ENCODE data around the gene STK32B. TPM values are rescaled to one million over a fixed set of nuclear protein-coding genes. Genes with fewer than 3 reads are reported as not detected.

Gene STK32B
- total and polyA plus RNA-seq, 2 experiments from 2014 or later: not detected

GRCh38 chr4:5447755-5448154 is 396.5 kb downstream of the STK32B start:
- no peaks in the 10 kb centered on the region for H3K36me3 ChIP-seq
- H3K27me3 ChIP-seq: no peaks in the 10 kb centered on the region
- H3K27ac ChIP-seq: no peak overlapping the region
- no peaks in the 10 kb centered on the region for H3K4me1 ChIP-seq (ENCODE audit: low read depth)
- no peak for DNase-seq (ENCODE audit: low read depth in 1 of 2, low spot score in 1 of 2)
- no peak overlapping the region for H3K4me3 ChIP-seq
- no peaks in the 10 kb centered on the region for H3K9me3 ChIP-seq (ENCODE audit: low read depth)
- TF ChIP-seq CTCF (IDR thresholded peaks at IDR 0.05; ENCODE audit: low read depth, low read length): no peak

- no peaks in the 10 kb centered on the region for H3K9me3 ChIP-seq (ENCODE audit: low read depth)
- no peaks in the 10 kb centered on the region for H3K36me3 ChIP-seq
- no peak for DNase-seq (ENCODE audit: low read depth in 1 of 2, low spot score in 1 of 2)
- no peaks in the 10 kb centered on the region for H3K4me1 ChIP-seq (ENCODE audit: low read depth)
- no peak overlapping the region for H3K4me3 ChIP-seq
- TF ChIP-seq CTCF (IDR thresholded peaks at IDR 0.05; ENCODE audit: low read depth, low read length): no peak
- H3K27me3 ChIP-seq: no peaks in the 10 kb centered on the region
- no peak overlapping the region for H3K27ac ChIP-seq
Measured at GRCh38 chr4:5448221-5448620, 396.9 kb downstream of the STK32B start.

GRCh38 chr4:5451243-5451642 is 400.0 kb downstream of the STK32B start:
- TF ChIP-seq CTCF (IDR thresholded peaks at IDR 0.05; ENCODE audit: low read depth, low read length): no peak
- H3K27me3 ChIP-seq: no peaks in the 10 kb centered on the region
- DNase-seq (ENCODE audit: low read depth in 1 of 2, low spot score in 1 of 2): peak in 1 of 2 donors; percentile 19
- no peaks in the 10 kb centered on the region for H3K9me3 ChIP-seq (ENCODE audit: low read depth)
- no peaks in the 10 kb centered on the region for H3K36me3 ChIP-seq
- H3K4me1 ChIP-seq (ENCODE audit: low read depth): no peaks in the 10 kb centered on the region
- no peak overlapping the region for H3K4me3 ChIP-seq
- no peak overlapping the region for H3K27ac ChIP-seq

- no peak for DNase-seq (ENCODE audit: low read depth in 1 of 2, low spot score in 1 of 2)
- Histone ChIP-seq H3K27me3 (no peaks in the 10 kb centered on the region), H3K27ac (no peak overlapping the region), H3K4me1 (ENCODE audit: low read depth) (no peaks in the 10 kb centered on the region), H3K36me3 (no peaks in the 10 kb centered on the region), H3K9me3 (ENCODE audit: low read depth) (no peaks in the 10 kb centered on the region), H3K4me3 (no peak overlapping the region)
- no peak for TF ChIP-seq CTCF (IDR thresholded peaks at IDR 0.05; ENCODE audit: low read depth, low read length)
Measured at GRCh38 chr4:5452156-5452555, 400.9 kb downstream of the STK32B start.

GRCh38 chr4:5455003-5455585 is 403.8 kb downstream of the STK32B start:
- Histone ChIP-seq H3K36me3 (no peaks in the 10 kb centered on the region), H3K4me3 (no peak overlapping the region), H3K9me3 (ENCODE audit: low read depth) (no peaks in the 10 kb centered on the region), H3K4me1 (ENCODE audit: low read depth) (no peaks in the 10 kb centered on the region), H3K27me3 (no peaks in the 10 kb centered on the region), H3K27ac (no peak overlapping the region)
- DNase-seq (ENCODE audit: low read depth in 1 of 2, low spot score in 1 of 2): no peak
- no peak for TF ChIP-seq CTCF (IDR thresholded peaks at IDR 0.05; ENCODE audit: low read depth, low read length)

Measured in cardiac muscle cell (in vitro differentiated cells and primary cell).